Heart right ventricle (tissue), 16 donors: ENCODE data around the gene HRH2. TPM values are rescaled to one million over a fixed set of nuclear protein-coding genes. Genes with fewer than 3 reads are reported as not detected.

ENCODE experiments used
- ATAC-seq, 8 donors: fragments of 200-7000 bp; cut with Tn5 transposase; one replicate each; pipeline ENCODE4 v1.9.1; 2020; ENCODE audit warnings: mild to moderate bottlenecking in 8 of 8, moderate library complexity in 8 of 8, moderate number of reproducible peaks in 1 of 8
- DNase-seq, 2 donors: peaks; one replicate each; pipeline ENCODE4 v3.0.0-alpha.2; 2020
- H3K27ac ChIP-seq, 10 donors: fragments of 200-600 bp; sonication (generic) in 2 of 10; one replicate each; pipeline versions ENCODE4 v1.5.0 to v1.8.0; 2020 to 2022; ENCODE audit warnings: mild to moderate bottlenecking in 3 of 10
- H3K27me3 ChIP-seq, 7 donors: fragments of 200-600 bp; one replicate each; pipeline ENCODE4 v1.8.0; 2021 to 2022; ENCODE audit warnings: mild to moderate bottlenecking in 2 of 7
- H3K36me3 ChIP-seq, 9 donors: fragments of 200-600 bp; sonication (generic) in 1 of 9; one replicate each; pipeline versions ENCODE4 v1.5.0 to v1.8.0; 2020 to 2022; ENCODE audit warnings: mild to moderate bottlenecking in 2 of 9
- H3K4me1 ChIP-seq, 9 donors: fragments of 200-600 bp; sonication (generic) in 1 of 9; one replicate each; pipeline versions ENCODE4 v1.5.0 to v1.8.0; 2020 to 2022; ENCODE audit warnings: mild to moderate bottlenecking in 4 of 9
- H3K4me3 ChIP-seq, 10 donors: fragments of 200-600 bp; sonication (generic) in 2 of 10; one replicate each; pipeline versions ENCODE4 v1.5.0 to v1.8.0; 2020 to 2022; ENCODE audit warnings: mild to moderate bottlenecking in 7 of 10, moderate library complexity in 2 of 10
- H3K9me3 ChIP-seq, 11 donors: fragments of 200-600 bp in 10 of 11; sonication (generic) in 2 of 11; one replicate each; pipeline versions ENCODE4 v1.5.0 to v1.8.0; 2013 to 2022; ENCODE audit warnings: mild to moderate bottlenecking in 2 of 11, control low read depth in 1 of 11, moderate library complexity in 1 of 11
- CTCF ChIP-seq, 9 donors: fragments of 200-600 bp; sonication (generic) in 2 of 9; IDR thresholded peaks; one replicate each; pipeline versions ENCODE4 v1.5.0 to v1.8.0; 2021 to 2022; ENCODE audit warnings: antibody characterized with exemption in 9 of 9, mild to moderate bottlenecking in 5 of 9, moderate library complexity in 1 of 9
- WGBS, 2 donors: extraction: QIAGEN DNeasy Blood & Tissue Kit; methylation state at CpG; one replicate each; pipeline ENCODE4 v1.1.7; 2013; ENCODE audit warnings: inconsistent platforms in 1 of 2; 5-methylcytosine and 5-hydroxymethylcytosine counted together
- intact Hi-C, 10 donors: fragments of 100-400 bp; cut with DNase I; formaldehyde crosslinking; loops; one replicate each; pipeline versions ENCODE4 v1.11.1 to v1.14.2; 2022
- polyA plus RNA-seq, 2 donors: library from polyadenylated mRNA; stranded (reverse); fragments of 200-250 nt; gene quantifications; one replicate each; pipeline ENCODE4 v1.2.3, GENCODE V29; 2013
- total RNA-seq, 10 donors: library from RNA; stranded (reverse); fragmentation: NEBNext Ultra II Directional in 3 of 10; extraction: Animal tissue kit (Norgen Biotek cat#: 25700) in 3 of 10; gene quantifications; one replicate each; pipeline versions ENCODE4 v1.2.1 to v1.2.4, GENCODE V29; 2021 to 2023
- donor health status: Arrhythmogenic right ventricular cardiomyopathy.
- donor health status: ischemic (EF 13 %, LVEDD 7.1; RV severe dilation, severe dysfunction).
- donor health status: healthy with polysubstance abuse.
- donor health status: DM: no; HTN: yes; CAD: no.
- donor health status: DM: no; HTN: no; CAD: no.
- donor health status: ischemic (EF 25% LVEDD 6.9; RV normal size, moderate dysfunction).
- donor health status: ischemic (EF 25% LVEDD 5.7; RV mildly dilated, moderate dysfunction).
- donor health status: healthy.
- donor health status: DM: yes; HTN: yes; CAD: no.
- donor health status: Ischemic cardiomyopathy.
- donor health status: ischemic (EF 35%, LVEDD 5.7; RV mildly dilated, moderate dysfunction).
- donor health status: nonischemic (EF 11% LVEDD 7.7; RV severe dilation, severe dysfunction).
- donor health status: DM: yes; HTN: yes; CAD: no.
- donor health status: PGD.
- donor health status: ischemic (EF 29% LVEDD 5.4; RV normal size, mild dysfunction).
- donor health status: nonischemic (EF 23%, LVEDD 6.1; RV moderate dilation, normal function).

Gene HRH2
- total and polyA plus RNA-seq, 12 donors = 12.2 to 78.7 (median 50.6) TPM

- TF ChIP-seq CTCF (IDR thresholded peaks at IDR 0.05) = no peak
- DNase-seq = no peak
- ATAC-seq = no peak
- intact Hi-C loops = no loop called here
- Histone ChIP-seq H3K36me3 (peaks cover 0 to 3% (median 0%) of the 10 kb centered on the region in 9 donors), H3K4me1 (peaks cover 13 to 97% (median 44%) of the 10 kb centered on the region in 9 donors), H3K4me3 (no peak overlapping the region), H3K27ac (peak overlapping the region in 3 of 10 donors; percentile 41 to 88 (median 71)), H3K27me3 (no peaks in the 10 kb centered on the region), H3K9me3 (no peaks in the 10 kb centered on the region)
- WGBS, 2 donors = 86 to 88% methylated on average over 5 of the region's 5 CpGs
These were observed 33.9 kb downstream of the HRH2 start for GRCh38 chr5:175691761-175692160.

- TF ChIP-seq CTCF (IDR thresholded peaks at IDR 0.05) = no peak
- H3K4me3 ChIP-seq = no peak overlapping the region
- no peaks in the 10 kb centered on the region for H3K36me3 ChIP-seq
- intact Hi-C loops = no loop called here
- H3K27ac ChIP-seq = peak overlapping the region in 6 of 10 donors; percentile 43 to 88 (median 59)
- WGBS, 2 donors = 55 to 67% methylated on average over 16 of the region's 16 CpGs
- H3K9me3 ChIP-seq = no peaks in the 10 kb centered on the region
- DNase-seq (no peak), ATAC-seq (no peak)
- H3K4me1 ChIP-seq = peaks cover 13 to 96% (median 42%) of the 10 kb centered on the region in 9 donors
- no peaks in the 10 kb centered on the region for H3K27me3 ChIP-seq
These were observed 34.5 kb downstream of the HRH2 start for GRCh38 chr5:175692235-175692995.

DNA sequence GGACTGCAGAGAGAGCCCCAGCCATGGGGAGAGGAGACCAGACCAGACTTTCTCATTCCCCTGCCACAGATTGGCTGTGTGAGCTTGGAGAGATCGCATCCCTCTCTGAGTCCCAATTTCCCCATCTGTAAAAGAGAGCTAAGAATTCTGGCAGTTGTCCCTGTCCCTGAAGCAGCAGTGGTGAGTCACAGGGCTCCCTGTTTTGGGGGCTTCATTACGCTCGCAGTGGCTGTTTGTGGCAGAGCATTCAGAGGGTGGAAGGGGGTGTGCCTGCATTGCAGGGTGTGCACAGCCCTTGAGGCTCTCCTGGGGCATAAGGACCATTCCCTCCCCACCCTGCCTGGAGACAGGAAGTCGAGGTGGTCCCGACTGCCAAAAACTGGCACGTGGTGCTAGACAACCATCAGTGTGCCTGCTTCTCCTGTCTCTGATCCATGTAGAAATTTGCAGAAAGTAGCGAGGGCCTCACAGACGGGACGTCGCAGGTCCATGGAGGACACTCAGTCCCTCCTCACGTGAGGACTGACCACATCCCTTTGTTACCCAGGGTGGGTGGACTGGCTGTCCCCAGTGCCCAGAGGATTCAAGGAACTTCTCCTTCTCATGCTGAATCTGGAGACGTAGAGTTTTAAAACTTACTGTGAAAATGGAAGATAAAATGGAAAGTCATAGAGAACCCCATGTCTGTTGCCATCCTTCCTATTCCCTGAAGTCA lies 35.3 kb downstream of the HRH2 start:
- ATAC-seq (peak in 1 of 8 donors; percentile 31), DNase-seq (no peak)
- H3K9me3 ChIP-seq = no peaks in the 10 kb centered on the region
- no peaks in the 10 kb centered on the region for H3K27me3 ChIP-seq
- peak overlapping the region in 9 of 10 donors; percentile 6 to 88 (median 50) for H3K27ac ChIP-seq
- TF ChIP-seq CTCF (IDR thresholded peaks at IDR 0.05) = no peak
- intact Hi-C loops = no loop called here
- H3K4me1 ChIP-seq = peaks cover 13 to 88% (median 38%) of the 10 kb centered on the region in 9 donors
- H3K4me3 ChIP-seq = no peak overlapping the region
- 53 to 55% methylated on average over 12 of the region's 12 CpGs for WGBS, 2 donors
- peaks cover 0 to 5% (median 0%) of the 10 kb centered on the region in 9 donors for H3K36me3 ChIP-seq

- H3K27me3 ChIP-seq = no peaks in the 10 kb centered on the region
- intact Hi-C loops = no loop called here
- H3K4me3 ChIP-seq = no peak overlapping the region
- peak in 2 of 8 donors; percentile 17 to 41 for ATAC-seq
- no peak for DNase-seq
- peaks cover 13 to 82% (median 32%) of the 10 kb centered on the region in 9 donors for H3K4me1 ChIP-seq
- WGBS, 2 donors = 47 to 51% methylated on average over 5 of the region's 5 CpGs
- H3K9me3 ChIP-seq = no peaks in the 10 kb centered on the region
- H3K36me3 ChIP-seq = peaks cover 0 to 11% (median 0%) of the 10 kb centered on the region in 9 donors
- no peak for TF ChIP-seq CTCF (IDR thresholded peaks at IDR 0.05)
- H3K27ac ChIP-seq = peak overlapping the region in 9 of 10 donors; percentile 28 to 88 (median 50)
These were observed 35.9 kb downstream of the HRH2 start for GRCh38 chr5:175693741-175694140.
